Activated CD8-positive, alpha-beta memory T cell treated with anti-CD3 and anti-CD28 coated beads for 4 hours (primary cell): ENCODE measurements around the gene C10orf71.

Experiments used
- DNase-seq, 2 donors: peaks; one replicate each; pipeline ENCODE4 v3.0.0-alpha.2; 2020; ENCODE audit warnings: low read depth in 2 of 2

Gene C10orf71

DNA sequence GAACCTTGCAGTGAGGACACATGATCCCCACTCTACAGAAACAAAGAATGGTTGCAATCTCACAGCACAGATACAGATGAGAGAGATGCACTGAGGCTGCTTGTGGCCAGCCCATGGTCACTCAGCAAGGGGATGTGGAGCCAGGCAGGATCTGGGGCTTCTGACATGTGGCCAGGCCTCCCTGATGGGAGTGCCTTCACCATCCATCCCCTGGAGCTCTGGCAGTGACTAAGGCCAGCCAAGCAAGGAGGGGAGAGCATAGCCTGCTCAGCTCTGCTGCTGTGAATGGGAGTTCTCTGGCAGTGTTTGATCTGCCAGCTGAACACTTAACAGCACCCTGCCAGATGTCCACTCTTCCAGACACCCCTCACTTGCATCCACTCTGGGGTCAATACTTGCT, 19.8 kb downstream of the C10orf71 start:
- DNase-seq, result no peak

DNA sequence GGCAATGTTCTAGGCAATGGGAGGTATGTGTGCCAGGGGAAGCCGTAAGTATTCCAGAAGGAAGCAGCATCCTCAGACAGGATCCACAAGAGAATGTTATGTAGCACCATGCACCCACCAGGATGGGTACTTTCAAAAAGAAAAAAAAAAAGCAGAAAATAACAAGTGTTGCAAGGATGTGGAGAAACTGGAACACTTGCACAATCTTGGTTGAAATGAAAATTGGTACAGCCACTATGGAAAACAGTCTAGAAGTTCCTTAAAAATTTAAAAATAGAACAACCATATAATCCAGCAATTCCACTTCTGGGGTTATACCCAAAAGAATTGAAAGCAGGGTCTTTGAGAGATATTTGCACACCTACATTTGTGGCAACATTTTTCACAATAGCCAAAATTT, 20.2 kb downstream of the C10orf71 start:
- DNase-seq, result no peak

DNA sequence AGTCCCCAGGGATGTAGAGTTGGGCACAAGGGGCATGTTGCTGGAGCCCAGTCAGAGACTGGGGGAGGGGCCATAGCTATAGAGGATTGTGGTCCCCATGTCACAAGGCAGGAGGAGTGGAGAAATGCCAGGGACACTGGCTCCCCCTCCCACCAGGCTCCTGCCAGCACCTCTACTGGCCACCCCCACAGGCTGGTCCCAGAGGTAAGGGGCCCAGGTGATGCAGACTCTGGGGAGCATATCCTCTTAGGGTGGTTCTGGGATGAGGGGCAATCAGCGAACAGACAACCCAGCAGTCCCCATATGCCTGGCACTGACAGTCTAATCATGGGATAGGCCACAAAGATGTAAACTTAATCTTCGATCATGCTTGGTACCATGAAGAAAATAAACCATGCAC, 21.2 kb downstream of the C10orf71 start:
- no peak for DNase-seq

DNA sequence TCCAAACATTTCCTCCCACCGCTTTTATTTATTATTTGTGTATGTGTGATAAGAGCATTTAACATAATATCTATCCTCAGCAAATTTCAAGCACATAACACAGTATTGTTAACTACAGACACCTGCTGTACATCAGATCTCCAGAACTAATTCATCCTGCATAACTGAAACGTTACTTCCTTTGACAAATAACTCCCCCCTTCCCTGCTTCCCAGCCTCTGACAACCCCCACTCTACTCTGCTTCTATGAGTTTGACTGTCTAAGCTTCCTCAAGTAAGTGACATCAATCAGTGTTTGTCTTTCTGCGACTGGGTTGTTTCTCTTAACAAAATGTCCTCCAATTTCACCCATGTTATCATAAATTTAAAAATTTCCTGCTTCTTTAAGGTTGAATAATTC, 22.1 kb downstream of the C10orf71 start:
- DNase-seq, result no peak

DNA sequence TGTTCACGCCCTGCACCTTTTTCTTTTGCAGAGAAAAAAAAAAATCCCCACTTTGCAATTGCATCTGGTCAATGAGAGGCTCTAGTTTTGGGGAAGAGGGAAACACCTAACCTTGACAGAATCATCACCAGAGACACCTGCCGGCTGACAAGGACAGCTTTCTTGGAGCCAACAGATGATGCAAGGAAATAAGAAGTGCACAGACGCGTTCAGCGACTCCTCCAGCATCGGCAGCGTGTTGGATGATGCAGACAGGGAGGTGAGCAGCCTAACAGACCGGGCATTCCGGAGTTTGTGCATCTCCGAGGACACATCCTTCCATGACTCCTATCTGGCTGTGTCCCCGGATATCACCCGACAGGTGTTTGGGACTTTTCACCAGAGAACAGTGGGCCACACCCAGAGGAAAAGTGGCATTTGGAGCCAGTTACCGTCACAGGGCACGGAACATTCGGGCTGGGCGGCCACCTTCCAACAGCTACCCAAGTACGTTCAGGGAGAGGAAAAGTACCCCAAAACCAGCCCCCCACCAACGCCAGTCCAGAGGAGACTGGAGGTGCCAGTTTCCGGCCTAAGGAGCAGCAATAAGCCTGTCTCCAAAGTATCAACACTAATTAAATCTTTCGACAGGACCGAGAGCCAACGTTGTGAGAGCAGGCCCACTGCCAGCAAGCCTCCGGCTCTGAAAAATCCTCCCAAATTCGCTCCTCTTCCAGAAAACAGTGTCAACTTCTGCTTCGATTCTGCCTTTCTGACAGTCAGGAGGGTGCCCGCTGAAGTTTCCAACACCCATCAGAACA, 23.6 kb downstream of the C10orf71 start:
- DNase-seq, result no peak

DNA sequence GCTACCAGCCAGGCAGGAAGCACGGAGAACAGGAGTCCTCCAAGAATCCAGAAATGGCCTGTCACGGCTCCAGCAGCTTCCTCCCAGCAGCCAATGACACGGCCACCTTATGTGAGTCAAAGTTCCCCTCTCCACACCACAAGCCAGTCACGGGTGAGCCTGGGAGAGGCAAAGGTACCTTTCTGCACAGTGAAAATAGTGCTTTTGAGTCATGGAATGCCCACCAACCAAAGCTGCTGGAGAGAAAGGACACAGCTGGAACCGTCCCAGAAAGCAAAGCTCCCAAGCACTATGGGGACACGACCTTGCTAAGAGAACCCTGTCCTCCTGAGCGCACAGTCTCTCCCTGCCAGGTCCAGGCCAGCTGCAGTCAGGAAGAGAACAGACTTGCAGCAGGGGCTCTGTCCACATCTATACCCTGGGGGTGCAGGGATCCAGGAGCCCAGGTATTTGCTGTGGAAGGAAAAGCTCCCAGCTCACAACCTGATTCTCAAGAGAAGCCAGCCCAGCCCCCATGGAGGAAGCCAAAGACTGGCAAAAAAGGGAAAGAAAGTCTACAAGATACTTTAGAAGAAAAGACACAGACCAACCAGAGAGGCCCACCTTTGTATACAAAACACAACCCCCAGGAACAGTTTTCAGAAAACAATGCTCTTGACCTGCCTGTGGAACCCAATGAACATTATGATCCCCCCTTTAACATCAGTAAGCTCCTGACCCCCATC, 24.4 kb downstream of the C10orf71 start:
- DNase-seq, result no peak

DNA sequence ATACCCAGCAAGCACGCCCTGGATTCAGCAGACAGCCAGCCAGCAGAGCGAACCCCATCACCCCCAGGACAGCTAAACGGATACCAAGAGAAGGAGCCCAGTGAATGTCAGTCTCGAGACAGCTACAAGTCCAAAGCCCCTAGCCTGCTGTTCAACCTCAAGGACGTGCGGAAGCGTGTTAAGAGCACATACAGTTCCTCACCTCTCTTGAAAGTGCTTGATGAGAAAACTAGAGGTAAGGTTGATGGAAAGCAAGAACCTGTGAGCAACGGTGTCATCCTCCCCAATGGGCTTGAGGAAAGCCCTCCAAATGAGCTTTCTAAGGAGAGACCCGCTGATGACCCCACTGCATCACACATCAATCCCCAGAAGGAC, 24.9 kb downstream of the C10orf71 start:
- DNase-seq, result no peak

DNA sequence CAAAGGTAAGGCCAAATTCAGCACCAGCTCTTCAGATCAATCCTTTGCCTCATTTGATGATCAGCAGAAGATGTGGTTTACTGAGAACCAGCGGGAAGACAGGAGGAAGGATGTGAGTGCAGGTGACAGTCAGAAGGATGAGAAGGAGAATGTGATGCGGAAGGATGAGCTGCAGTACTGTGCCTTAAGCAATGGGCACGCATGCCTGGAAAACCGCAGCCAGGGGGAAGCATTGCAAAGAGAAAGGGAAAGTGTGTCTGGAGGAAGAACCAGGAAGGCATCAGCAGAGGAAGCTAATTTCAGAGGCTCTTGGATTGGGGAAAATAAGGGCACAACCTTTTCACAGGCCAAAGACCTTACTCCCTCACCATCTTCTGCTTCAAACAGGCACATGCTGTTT, 25.7 kb downstream of the C10orf71 start:
- no peak for DNase-seq

DNA sequence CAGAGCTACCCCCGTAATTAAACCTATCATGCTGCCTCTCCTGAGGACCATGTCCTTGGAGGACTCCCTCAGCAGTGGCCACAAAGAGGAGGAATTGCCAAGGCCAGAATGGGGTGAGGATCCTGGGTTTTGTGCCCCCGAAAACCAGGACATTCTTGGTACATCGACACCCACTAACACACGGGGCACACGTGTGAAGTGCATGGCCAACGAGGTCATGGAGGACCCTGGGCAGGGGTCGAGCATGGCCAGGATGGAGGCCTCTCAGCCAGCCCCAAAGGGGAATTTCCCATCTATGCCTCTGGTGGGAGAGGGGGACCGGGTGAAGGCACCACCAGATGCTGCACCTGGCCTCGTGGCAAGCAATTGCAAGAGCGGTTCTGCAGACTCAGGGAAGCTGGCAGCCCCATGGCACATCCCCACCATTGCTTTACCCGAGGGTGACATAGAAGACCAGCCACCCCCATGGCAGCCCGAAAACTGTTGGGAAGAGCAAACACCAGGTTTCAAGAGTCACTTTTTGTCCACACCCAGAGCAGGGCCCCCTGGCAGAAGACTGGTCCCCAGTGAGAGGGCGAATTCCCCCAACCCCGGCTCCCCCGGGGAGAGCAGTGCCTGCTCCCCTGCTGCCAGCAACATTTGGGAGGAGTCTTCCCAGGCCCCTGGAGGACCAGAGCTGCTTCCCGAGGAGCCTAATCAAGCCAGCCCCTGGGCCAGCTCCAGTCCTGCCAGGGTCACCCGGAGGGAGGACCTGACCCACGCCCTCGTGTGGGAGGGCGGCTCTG, 26.4 kb downstream of the C10orf71 start:
- DNase-seq, result no peak

DNA sequence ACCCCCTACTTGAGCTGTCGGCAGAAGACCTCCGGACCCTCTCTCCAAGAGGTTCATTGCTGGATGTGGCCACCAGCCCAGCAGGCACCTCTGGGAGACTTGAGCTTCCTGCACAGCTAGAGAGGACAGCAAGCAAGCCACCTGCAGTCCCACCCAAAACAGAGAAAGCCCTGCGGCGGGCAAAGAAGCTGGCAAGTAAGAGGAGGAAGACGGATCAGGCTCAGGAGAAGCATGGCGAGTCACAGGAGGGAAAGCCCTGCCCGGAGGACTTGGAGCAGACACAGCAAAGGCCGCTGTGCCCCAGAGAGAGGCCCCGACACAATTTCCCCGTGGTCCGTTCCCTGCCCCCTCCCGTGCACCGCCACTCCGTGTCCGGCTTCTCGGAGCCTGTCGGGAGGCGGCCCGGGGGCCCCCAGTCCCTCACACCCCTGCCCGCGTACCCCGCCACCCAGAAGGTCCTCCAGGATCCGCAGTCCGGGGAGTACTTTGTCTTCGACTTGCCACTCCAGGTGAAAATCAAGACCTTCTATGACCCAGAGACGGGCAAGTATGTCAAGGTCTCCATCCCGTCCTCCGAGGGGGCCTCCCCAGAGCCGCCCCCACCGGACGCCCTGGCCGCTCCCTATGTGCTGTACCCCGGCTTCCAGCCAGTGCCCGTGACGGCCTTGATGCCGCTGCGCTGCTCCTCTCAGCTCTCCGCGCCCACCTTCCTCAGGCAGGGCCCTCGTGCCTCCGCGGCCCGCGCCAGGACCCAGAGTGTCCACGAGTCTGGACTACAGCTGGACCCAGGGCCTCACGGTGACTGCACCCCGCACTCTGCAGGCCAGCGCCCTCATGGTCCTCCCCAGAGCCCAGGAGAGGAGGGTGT, 27.2 kb downstream of the C10orf71 start:
- no peak for DNase-seq

DNA sequence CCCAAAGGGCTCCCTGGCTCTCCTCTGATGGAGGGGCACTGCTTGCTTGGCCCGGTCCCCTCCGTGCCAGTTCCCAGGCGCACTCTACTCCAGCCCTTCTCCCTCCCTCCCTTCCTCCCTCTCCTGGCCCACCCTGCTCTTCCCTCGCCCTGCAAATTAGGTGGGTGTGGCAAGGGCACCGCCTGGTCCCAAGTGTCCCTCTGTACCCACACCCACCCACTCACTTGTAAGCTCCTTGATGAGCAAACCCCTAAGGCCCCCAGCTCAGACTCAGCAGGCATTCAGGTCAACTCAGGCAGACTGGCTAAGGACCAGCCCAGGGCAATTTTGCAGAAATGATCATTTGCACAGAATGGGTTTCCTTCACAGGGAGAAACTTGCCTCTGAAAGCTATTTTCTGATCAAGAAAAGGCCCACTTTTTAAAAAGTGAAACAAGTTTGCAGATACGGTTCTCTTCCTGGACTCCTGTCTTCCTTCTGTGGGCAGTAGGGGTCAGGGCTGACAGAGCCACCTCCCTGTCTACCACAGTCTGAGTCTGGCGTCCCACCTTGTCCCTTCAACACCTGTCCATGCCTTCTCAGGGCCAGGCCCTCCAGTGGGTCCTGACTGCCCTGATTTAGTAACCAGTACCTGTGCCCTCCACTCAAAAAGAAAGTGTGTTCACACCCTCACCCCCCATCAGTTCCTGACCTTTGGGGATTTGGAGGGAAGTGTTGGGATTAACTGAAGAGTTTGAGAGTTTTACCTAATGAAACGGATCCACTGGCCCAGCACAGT, 28.3 kb downstream of the C10orf71 start:
- no peak for DNase-seq

DNA sequence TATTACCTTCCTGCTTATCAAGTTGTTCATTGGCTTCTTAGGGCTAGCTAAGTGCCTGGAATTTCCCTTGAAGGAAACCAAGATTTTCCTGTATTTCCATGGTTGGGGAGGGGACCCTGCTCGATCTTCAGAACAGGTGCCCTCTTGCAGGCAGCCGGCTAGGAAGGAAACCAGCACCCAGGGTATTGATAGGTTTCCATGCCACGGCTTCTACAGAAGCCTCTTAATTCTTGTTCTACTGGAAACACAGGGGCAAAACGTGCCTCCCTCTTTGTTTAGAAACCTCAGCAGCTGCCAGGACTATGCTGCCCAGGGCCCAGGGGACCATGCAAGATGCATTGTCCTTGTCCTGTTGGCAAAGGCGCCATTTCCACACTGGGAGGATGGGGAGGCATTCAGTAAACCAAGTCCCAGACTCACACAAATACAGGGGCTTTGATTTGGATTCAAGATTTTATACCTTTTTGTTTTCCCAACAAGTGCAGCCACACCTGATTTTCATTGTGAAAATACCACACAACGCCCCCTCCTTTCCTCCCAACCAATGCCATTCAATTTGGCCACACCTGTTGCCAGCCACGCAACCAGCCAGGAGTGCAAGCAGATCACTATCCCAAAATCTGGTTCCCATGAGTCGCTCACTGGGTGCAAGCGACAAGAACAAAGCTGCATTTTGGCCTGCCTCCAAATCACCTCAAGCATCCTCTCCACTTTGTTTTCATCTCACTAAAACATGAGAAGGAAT, 29.6 kb downstream of the C10orf71 start:
- no peak for DNase-seq

DNA sequence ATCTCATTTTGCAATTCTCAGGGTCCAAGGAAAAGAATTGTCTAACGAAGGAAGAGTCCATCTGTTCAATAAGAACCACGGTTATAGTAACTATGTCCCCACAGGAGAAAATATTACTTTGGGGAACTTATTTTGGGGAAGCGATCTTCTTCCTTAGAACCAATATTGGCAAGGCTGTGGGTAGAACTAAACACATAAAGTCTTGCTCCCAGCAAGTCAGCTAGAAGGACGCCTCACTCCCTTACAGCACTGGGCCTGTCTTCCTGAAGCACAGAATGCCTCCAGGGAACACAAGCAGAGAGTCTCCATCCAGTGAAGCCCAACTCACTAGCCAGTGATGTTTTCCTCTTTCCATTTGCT, 30.2 kb downstream of the C10orf71 start:
- no peak for DNase-seq

DNA sequence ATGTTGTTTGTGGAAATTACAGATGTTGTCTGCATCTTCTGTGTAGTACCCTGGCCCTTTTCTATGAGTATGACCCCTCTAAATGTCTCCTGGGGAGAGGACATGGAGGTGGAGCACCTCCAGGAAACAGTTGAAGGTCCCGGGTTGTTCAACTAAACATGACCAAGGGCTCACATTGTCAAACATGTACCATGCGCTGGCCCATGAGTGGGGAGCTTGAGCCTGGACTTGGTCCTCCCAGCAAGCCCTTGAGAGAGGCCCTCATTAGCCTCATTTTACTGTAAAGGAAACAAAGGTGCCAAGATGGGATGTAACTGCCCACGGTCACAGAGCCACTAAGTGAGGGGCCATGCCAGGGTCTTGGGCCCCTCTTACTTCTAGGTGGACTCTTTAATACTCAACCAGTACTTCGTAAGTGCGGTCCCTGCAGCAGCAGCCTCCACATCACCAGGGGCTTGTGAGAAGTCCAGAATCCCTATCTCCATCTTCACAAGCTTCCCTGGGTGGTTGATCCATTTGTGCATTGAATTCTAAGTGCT, 31.2 kb downstream of the C10orf71 start:
- DNase-seq, result no peak

DNA sequence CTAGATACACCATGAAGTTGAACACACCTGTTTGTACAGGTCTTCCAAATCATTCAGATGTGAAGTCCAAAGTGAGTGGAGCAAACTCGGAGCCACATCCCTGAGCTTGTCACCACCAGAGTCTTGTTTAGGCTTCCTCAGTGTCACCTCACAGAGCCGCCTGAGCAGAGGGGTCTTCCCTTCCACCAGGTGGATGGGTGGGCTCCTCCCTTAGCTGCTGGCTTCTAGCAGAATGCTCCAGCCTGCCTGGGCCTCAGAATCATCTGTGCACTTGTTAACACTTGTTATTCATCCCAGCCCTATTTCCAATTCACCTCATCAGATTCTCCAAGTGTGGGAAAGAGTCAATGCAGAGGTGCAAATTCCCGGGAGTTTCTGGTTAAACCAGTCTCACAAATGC, 32.5 kb downstream of the C10orf71 start:
- DNase-seq, result no peak

DNA sequence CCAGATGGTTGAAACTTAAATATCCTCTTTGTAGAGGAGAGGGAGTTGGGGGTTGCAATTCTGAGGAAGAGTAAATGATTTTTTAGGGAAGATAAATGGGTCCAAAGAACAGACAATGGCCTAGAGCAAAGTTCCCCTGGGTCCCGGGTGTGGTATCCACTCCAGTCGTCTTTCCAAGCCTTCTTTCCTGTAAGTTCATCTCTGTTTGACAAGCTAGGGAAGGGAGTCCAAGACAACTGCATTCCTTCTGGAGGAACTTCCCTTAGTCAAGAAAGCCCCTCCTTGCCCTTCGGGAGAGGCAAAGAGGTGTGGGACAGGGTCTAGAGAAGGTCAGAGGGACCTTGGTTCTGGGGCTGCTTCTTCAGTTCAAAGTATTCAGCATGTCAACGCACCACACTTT, 33.4 kb downstream of the C10orf71 start:
- DNase-seq, result no peak

DNA sequence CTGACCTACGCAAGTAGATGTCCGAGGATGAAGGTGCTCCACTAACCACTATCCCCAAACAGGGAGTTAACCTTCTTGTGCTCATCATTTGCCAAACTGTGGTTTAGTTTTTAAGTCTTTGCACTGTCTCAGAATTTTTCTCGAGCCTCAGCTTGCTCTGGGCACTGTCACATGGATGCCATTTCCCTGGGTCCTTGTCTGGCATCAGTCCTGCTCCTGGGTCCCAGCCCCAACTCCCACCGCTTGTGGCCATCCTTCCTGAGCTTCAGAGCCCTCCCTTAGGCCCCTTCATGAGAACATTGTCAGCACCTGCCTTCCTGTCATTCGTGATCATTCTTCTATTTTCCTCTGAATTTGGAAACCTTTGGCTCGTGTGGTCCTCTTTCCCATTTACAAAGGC, 33.8 kb downstream of the C10orf71 start:
- no peak for DNase-seq

DNA sequence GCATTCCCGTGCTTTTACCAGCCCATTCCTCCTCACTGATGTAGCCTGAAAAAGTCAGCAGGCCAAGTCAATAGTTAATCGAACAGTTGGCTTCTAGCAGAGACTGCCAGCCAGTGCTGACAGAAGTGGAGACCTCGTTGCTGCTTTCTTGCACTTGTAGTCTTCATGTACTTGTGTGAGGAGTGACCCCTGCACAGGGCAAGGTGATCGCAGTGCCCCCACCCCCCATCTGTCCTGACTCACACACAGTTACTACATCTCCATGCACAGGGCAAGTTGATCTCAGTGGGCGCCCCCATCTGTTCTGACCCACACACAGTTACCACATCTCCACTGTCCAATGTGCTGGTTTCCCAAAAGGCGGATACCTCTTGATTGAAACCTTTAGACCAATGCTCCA, 34.2 kb downstream of the C10orf71 start:
- no peak for DNase-seq

DNA sequence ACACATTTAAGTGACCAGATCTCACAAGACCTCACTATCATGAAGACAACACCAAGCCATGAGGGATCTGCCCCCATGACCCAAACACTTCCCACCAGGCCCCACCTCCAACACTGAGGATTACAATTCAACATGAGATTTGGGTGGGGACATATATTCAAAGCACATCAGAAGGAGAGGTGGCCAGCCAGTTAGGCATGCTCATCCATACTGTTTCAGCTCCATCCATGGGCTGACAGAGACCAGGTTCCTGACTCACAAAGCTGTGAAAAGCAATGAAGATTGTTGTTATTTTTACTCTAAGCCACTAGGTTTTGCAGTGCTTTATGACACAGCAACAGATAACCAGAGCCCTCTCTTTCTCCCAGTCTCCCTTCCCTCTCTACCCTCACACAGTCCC, 36.0 kb downstream of the C10orf71 start:
- DNase-seq, result no peak

DNA sequence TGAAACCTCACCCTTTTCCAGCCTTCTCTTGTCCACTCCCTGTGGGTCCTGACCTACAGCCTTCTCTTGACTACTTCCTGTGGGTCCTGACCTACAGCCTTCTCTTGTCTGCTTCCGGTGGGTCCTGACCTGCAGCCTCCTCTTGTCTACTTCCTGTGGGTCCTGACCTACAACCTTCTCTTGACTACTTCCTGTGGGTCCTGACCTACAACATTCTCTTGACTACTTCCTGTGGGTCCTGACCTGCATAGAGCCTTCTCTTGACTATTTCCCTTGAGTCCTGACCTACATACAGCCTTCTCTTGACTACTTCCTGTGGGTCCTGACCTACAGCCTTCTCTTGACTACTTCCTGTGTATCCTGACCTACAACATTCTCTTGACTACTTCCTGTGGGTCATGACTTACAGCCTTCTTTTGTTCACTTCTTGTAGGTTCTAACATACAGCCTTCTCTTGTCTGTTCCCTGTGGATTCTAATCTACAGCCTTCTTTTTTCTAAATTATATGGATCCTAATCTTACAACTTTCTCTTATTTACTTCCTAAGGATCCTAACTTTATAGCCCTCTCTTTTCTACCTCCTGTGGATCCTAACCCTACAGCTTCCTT, 36.5 kb downstream of the C10orf71 start:
- no peak for DNase-seq
